Sigmoid colon (tissue), 7 donors: Measurements from ENCODE around the gene RAF1. TPM values are rescaled to one million over a fixed set of nuclear protein-coding genes. Genes with fewer than 3 reads are reported as not detected.

ENCODE experiments used
- DNase-seq: peaks from one replicate; pipeline ENCODE4 v3.0.0-alpha.2; 2019
- H3K27ac ChIP-seq, 4 donors: fragments of 200-600 bp; sonication (generic); one replicate each; pipeline ENCODE4 v1.5.1; 2016 to 2019; ENCODE audit warnings: mild to moderate bottlenecking in 1 of 4
- H3K27me3 ChIP-seq, 3 donors: fragments of 200-600 bp; sonication (generic); one replicate each; pipeline ENCODE4 v1.5.1; 2019; ENCODE audit warnings: mild to moderate bottlenecking in 1 of 3
- H3K36me3 ChIP-seq, 4 donors: fragments of 200-600 bp; sonication (generic); one replicate each; pipeline ENCODE4 v1.5.1; 2016 to 2019
- H3K4me1 ChIP-seq, 4 donors: fragments of 200-600 bp; sonication (generic); one replicate each; pipeline ENCODE4 v1.5.1; 2017 to 2019
- H3K4me3 ChIP-seq, 4 donors: fragments of 200-600 bp; sonication (generic); one replicate each; pipeline ENCODE4 v1.5.1; 2017 to 2019; ENCODE audit warnings: mild to moderate bottlenecking in 2 of 4, moderate library complexity in 1 of 4
- H3K9me3 ChIP-seq, 4 donors: fragments of 200-600 bp in 3 of 4; sonication (generic) in 3 of 4; one replicate each; pipeline versions ENCODE4 v1.5.1 to v1.6.1; 2013 to 2019
- CTCF ChIP-seq, 4 experiments: fragments of 450-650 bp in 3 of 4; fragments of 200-600 bp in 1 of 4; IDR thresholded peaks; one replicate each; pipeline ENCODE4 v1.5.1; 2016 to 2019; ENCODE audit warnings: antibody characterized with exemption in 4 of 4, mild to moderate bottlenecking in 3 of 4, moderate library complexity in 2 of 4
- EP300 ChIP-seq, 4 donors: sonication (generic); formaldehyde crosslinking; IDR thresholded peaks; one replicate each; pipeline ENCODE4 v1.6.1; 2017; ENCODE audit warnings: antibody characterized with exemption in 4 of 4
- POLR2A ChIP-seq, 2 donors: fragments of 450-650 bp; IDR thresholded peaks; one replicate each; pipeline ENCODE4 v1.6.1; 2016; ENCODE audit warnings: antibody characterized with exemption in 2 of 2, mild to moderate bottlenecking in 2 of 2, moderate library complexity in 2 of 2
- POLR2AphosphoS5 ChIP-seq, 4 donors: sonication (generic); formaldehyde crosslinking; IDR thresholded peaks; one replicate each; pipeline ENCODE4 v1.6.1; 2017; ENCODE audit warnings: antibody characterized with exemption in 4 of 4
- WGBS, 2 donors: extraction: QIAGEN DNeasy Blood & Tissue Kit; methylation state at CpG; one replicate each; pipeline ENCODE4 v1.1.7; 2013; 5-methylcytosine and 5-hydroxymethylcytosine counted together
- intact Hi-C: fragments of 100-400 bp; cut with DNase I; formaldehyde crosslinking; loops from one replicate; pipeline ENCODE4 v1.15.1; 2023
- polyA plus RNA-seq, 3 donors: library from polyadenylated mRNA; stranded (reverse); fragments of 200-250 nt; gene quantifications; one replicate each; pipeline ENCODE4 v1.2.3, GENCODE V29; 2013
- total RNA-seq, 4 donors: library from RNA; depleted of rRNA; stranded (reverse); fragments of >200 nt; gene quantifications; one replicate each; pipeline ENCODE4 v1.1.0, GENCODE V29; 2016
- donor health status: healthy with polysubstance abuse.
- donor health status: Bipolar disorder and iron deficiency.
- donor health status: healthy.

The RAF1 gene
- total and polyA plus RNA-seq, 7 donors: 45.0 to 101 (median 83.8) TPM

GRCh38 chr3:12601072-12601471 is 62.8 kb downstream of the RAF1 start:
- 82 to 92% methylated on average over 1 of the region's 1 CpG for whole genome bisulfite sequencing, 2 donors
- Histone ChIP-seq H3K9me3 (no peaks in the 10 kb centered on the region), H3K27me3 (no peaks in the 10 kb centered on the region), H3K4me3 (no peak overlapping the region), H3K4me1 (no peaks in the 10 kb centered on the region), H3K27ac (no peak overlapping the region), H3K36me3 (peaks cover 9 to 97% (median 29%) of the 10 kb centered on the region in 4 donors)
- intact Hi-C loops: no loop called here
- no peak for DNase-seq
- TF ChIP-seq POLR2AphosphoS5 (IDR thresholded peaks at IDR 0.05) (no peak), POLR2A (IDR thresholded peaks at IDR 0.05) (no peak), EP300 (IDR thresholded peaks at IDR 0.05) (no peak), CTCF (IDR thresholded peaks at IDR 0.05) (no peak)

GRCh38 chr3:12598890-12599289 is 65.0 kb downstream of the RAF1 start:
- intact Hi-C loops: no loop called here
- TF ChIP-seq CTCF (IDR thresholded peaks at IDR 0.05): no peak
- no peak for TF ChIP-seq EP300 (IDR thresholded peaks at IDR 0.05)
- no peak for TF ChIP-seq POLR2A (IDR thresholded peaks at IDR 0.05)
- TF ChIP-seq POLR2AphosphoS5 (IDR thresholded peaks at IDR 0.05): no peak
- Histone ChIP-seq H3K36me3 (peaks cover 11 to 99% (median 35%) of the 10 kb centered on the region in 4 donors), H3K4me3 (no peak overlapping the region), H3K9me3 (no peaks in the 10 kb centered on the region), H3K4me1 (no peaks in the 10 kb centered on the region), H3K27ac (no peak overlapping the region), H3K27me3 (no peaks in the 10 kb centered on the region)
- DNase-seq: no peak

DNA sequence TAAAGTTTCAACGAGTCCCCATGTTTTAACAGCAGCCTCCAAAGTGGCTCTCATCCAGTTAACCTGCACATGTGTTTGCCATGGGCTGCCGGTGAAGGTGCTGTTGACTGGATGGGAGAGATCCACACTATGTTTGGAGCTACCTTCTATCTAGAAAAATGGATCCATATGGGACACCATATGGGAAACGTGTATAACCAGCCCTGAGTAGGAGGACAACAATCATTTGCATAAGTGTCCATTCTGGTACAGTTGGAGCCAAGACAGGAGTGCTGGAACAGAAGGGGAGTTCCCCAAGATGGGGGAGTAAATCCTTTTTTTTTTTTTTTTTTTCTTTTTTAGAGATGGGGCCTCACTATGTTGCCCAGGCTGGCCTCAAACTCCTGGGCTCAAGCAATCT is 70.4 kb downstream of the RAF1 start:
- H3K9me3 ChIP-seq: no peaks in the 10 kb centered on the region
- no peak overlapping the region for H3K4me3 ChIP-seq
- TF ChIP-seq CTCF (IDR thresholded peaks at IDR 0.05): no peak
- no peak for TF ChIP-seq EP300 (IDR thresholded peaks at IDR 0.05)
- no peak for TF ChIP-seq POLR2A (IDR thresholded peaks at IDR 0.05)
- no peak for TF ChIP-seq POLR2AphosphoS5 (IDR thresholded peaks at IDR 0.05)
- H3K36me3 ChIP-seq: peaks cover 20 to 95% (median 40%) of the 10 kb centered on the region in 4 donors
- WGBS, 2 donors: 86 to 93% methylated on average over 3 of the region's 3 CpGs
- no peaks in the 10 kb centered on the region for H3K27me3 ChIP-seq
- no peak overlapping the region for H3K27ac ChIP-seq
- H3K4me1 ChIP-seq: no peaks in the 10 kb centered on the region
- DNase-seq: no peak
- intact Hi-C loops: no loop called here

DNA sequence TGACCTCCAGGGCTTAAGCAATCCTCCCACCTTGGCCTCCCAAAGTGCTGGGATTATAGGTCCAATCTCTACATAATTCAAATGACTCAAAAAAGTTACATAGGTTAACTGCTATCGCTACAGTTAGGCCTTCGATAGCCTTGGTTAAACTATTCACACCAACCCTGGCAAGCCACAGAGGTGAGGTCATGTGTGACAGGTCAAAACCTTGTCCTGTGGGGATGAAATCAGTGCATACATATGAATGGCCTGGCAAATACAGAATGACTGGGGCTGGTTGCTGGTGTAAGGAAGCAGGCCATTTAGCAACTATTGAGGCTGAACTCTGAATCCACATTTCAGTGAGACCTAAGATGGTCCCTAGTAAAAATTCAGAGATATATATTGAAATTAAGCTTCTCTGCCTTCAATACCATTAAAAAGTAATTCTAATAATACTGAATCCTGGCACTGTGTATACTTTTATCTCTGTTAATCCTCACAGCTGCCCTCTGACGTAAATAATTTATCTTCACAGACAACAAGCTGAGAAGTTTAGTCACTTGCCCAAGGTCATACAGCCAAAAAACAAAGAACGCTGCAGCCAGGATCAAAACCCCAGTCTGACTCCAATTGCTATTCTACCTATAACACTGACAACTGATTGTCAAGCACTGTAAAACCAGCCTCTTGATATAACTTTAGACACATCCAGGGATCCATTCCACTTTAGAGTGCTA is 71.8 kb downstream of the RAF1 start:
- intact Hi-C loops: no loop called here
- no peak for TF ChIP-seq POLR2A (IDR thresholded peaks at IDR 0.05)
- no peak for TF ChIP-seq EP300 (IDR thresholded peaks at IDR 0.05)
- TF ChIP-seq POLR2AphosphoS5 (IDR thresholded peaks at IDR 0.05): no peak
- TF ChIP-seq CTCF (IDR thresholded peaks at IDR 0.05): no peak
- H3K4me3 ChIP-seq: no peak overlapping the region
- 94 to 95% methylated on average over 4 of the region's 4 CpGs for WGBS, 2 donors
- no peak for DNase-seq
- H3K27me3 ChIP-seq: no peaks in the 10 kb centered on the region
- H3K27ac ChIP-seq: no peak overlapping the region
- H3K4me1 ChIP-seq: no peaks in the 10 kb centered on the region
- no peaks in the 10 kb centered on the region for H3K9me3 ChIP-seq
- peaks cover 19 to 95% (median 42%) of the 10 kb centered on the region in 4 donors for H3K36me3 ChIP-seq

DNA sequence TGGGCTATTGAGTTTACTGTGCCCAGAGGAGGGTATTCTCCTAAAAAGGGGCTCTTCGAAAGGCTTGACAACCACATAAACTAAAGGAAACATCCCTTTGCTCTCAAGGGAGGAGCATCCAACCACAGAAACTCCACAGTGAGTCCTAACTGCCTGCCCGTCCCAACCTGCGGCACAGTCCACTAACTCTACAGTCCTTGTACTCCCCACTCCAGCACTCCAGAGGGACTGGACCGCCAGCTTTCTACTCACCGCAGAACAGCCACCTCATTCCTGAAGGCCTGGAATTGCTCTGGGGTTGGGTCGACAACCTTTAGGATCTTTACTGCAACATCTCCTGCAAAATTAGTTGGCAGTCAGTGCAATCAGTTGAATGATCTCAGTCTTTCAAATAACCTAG is 72.5 kb downstream of the RAF1 start:
- Histone ChIP-seq H3K27ac (no peak overlapping the region), H3K4me1 (no peaks in the 10 kb centered on the region), H3K9me3 (no peaks in the 10 kb centered on the region), H3K4me3 (no peak overlapping the region), H3K36me3 (peaks cover 19 to 95% (median 41%) of the 10 kb centered on the region in 4 donors), H3K27me3 (no peaks in the 10 kb centered on the region)
- TF ChIP-seq POLR2A (IDR thresholded peaks at IDR 0.05) (no peak), EP300 (IDR thresholded peaks at IDR 0.05) (no peak), POLR2AphosphoS5 (IDR thresholded peaks at IDR 0.05) (no peak), CTCF (IDR thresholded peaks at IDR 0.05) (no peak)
- WGBS, 2 donors: 86 to 95% methylated on average over 6 of the region's 6 CpGs
- intact Hi-C loops: no loop called here
- no peak for DNase-seq
